ENCODE data around the gene GNAT1.
A peak's percentile ranks its signal among the peaks of the same experiment; 100 is the strongest.

- no peak for TF ChIP-seq CTCF (IDR thresholded peaks at IDR 0.05)
- peak; percentile 30 to 34 for TF ChIP-seq POLR2A (IDR thresholded peaks at IDR 0.05)
Observed at GRCh38 chr3:50156549-50157493, 34.6 kb upstream of the GNAT1 start.
